Measurements from ENCODE around the gene LRPPRC.

DNA sequence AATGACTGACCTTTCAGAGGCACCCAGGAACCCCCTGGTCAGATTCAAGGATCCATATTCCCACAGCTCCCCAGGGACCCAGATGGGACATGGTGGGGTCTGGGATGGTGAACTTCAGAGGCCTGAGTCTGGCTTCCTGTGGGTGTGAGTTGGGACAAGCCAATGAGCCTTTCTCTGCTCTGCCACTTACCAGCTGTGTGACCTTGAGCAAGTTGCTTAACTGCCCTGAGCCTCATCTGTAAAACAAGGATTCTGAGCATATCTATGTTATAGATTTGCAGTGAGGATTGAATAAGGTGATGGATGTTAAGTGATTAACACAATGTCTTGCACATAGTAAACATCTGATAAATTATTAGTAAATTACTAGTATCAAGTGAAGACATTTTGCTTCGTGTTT, 150.6 kb downstream of the LRPPRC start:
- TF ChIP-seq CTCF (IDR thresholded peaks at IDR 0.05; ENCODE audit: poor library complexity) = no peak
- TF ChIP-seq EZH2phosphoT487 (IDR thresholded peaks at IDR 0.05; ENCODE audit: low read depth, severe bottlenecking, unreplicated experiment) = no peak
- no peak for TF ChIP-seq EZH2 (IDR thresholded peaks at IDR 0.05; ENCODE audit: borderline replicate concordance)
